Ishikawa (cell line): ENCODE measurements around the gene TRPM3.

Experiments used
- CREB1 ChIP-seq: IDR thresholded peaks from 2 replicates; pipeline ENCODE4 v1.6.1; 2012; ENCODE audit warnings: low read depth
- EGR1 ChIP-seq: IDR thresholded peaks from 2 replicates; pipeline ENCODE4 v1.6.1; 2012
- EP300 ChIP-seq: IDR thresholded peaks from 2 replicates; pipeline ENCODE4 v1.6.1; 2012; ENCODE audit warnings: borderline replicate concordance
- FOXM1 ChIP-seq: IDR thresholded peaks from 2 replicates; pipeline ENCODE4 v1.6.1; 2012; ENCODE audit warnings: low read depth, borderline replicate concordance
- NFIC ChIP-seq: IDR thresholded peaks from 2 replicates; pipeline ENCODE4 v1.6.1; 2012
- RAD21 ChIP-seq: IDR thresholded peaks from 2 replicates; pipeline ENCODE4 v1.6.1; 2012; ENCODE audit warnings: low read depth
- REST ChIP-seq: IDR thresholded peaks from 2 replicates; pipeline ENCODE4 v1.6.1; 2012; ENCODE audit warnings: low read depth, mild to moderate bottlenecking
- TAF1 ChIP-seq: IDR thresholded peaks from 2 replicates; pipeline ENCODE4 v1.6.1; 2012; ENCODE audit warnings: low read depth, mild to moderate bottlenecking
- TCF12 ChIP-seq: IDR thresholded peaks from 2 replicates; pipeline ENCODE4 v1.6.1; 2012; ENCODE audit warnings: low read depth
- TEAD4 ChIP-seq: IDR thresholded peaks from 2 replicates; pipeline ENCODE4 v1.6.1; 2012
- USF1 ChIP-seq: IDR thresholded peaks from 2 replicates; pipeline ENCODE4 v1.6.1; 2012
- YY1 ChIP-seq: IDR thresholded peaks from 2 replicates; pipeline ENCODE4 v1.6.1; 2012; ENCODE audit warnings: low read depth
- ZBTB7A ChIP-seq: IDR thresholded peaks from 2 replicates; pipeline ENCODE4 v1.6.1; 2012; ENCODE audit warnings: low read depth

- TF ChIP-seq EGR1: no peak
- TF ChIP-seq RAD21: no peak
- TF ChIP-seq ZBTB7A: no peak
- no peak for TF ChIP-seq REST
- no peak for TF ChIP-seq YY1
- TF ChIP-seq EP300: no peak
- no peak for TF ChIP-seq FOXM1
- no peak for TF ChIP-seq NFIC
- no peak for TF ChIP-seq TEAD4
- TF ChIP-seq USF1: no peak
- no peak for TF ChIP-seq CREB1
- TF ChIP-seq TAF1: no peak
- no peak for TF ChIP-seq TCF12
Measured at GRCh38 chr9:70525519-70525918, 595.9 kb downstream of the TRPM3 start.
